MCF 10A (cell line): Measurements from ENCODE around the gene SEC24C. TPM values are rescaled to one million over a fixed set of nuclear protein-coding genes. Genes with fewer than 3 reads are reported as not detected.

ENCODE experiments used
- BruUV-seq: library from RNA; stranded (reverse); fragments of 400-500 nt; replicated peaks from 2 replicates; lab custom pipeline; 2021; lab: Mats Ljungman, UMichigan
- CTCF ChIA-PET: fragments of 300-600 bp; sonication (Branson Sonifier 250); formaldehyde crosslinking; extraction: SDS; loops from one replicate; lab custom pipeline; 2021; ENCODE audit warnings: antibody characterized with exemption, inconsistent platforms; lab: Yijun Ruan, JAX
- POLR2A ChIA-PET: fragments of 300-600, 350-650 bp; sonication (Branson Sonifier 250); formaldehyde crosslinking; extraction: SDS; loops from one replicate; lab custom pipeline; 2020; ENCODE audit warnings: antibody characterized with exemption, inconsistent platforms; lab: Yijun Ruan, JAX
- DNase-seq: peaks from one replicate; pipeline ENCODE4 v3.0.0-alpha.2; 2018; ENCODE audit not compliant: unreplicated experiment
- H3K27ac Mint-ChIP-seq: one replicate; pipeline ENCODE4 v1.8.0; 2022; ENCODE audit warnings: mild to moderate bottlenecking, low read depth, mixed read lengths; ENCODE audit not compliant: unreplicated experiment
- H3K27me3 Mint-ChIP-seq: one replicate; pipeline ENCODE4 v1.8.0; 2022; ENCODE audit warnings: mixed read lengths; ENCODE audit not compliant: insufficient read depth, unreplicated experiment
- H3K36me3 Mint-ChIP-seq: one replicate; pipeline ENCODE4 v1.8.0; 2022; ENCODE audit warnings: mild to moderate bottlenecking, moderate library complexity, mixed read lengths; ENCODE audit not compliant: insufficient read depth, unreplicated experiment
- H3K4me1 Mint-ChIP-seq: one replicate; pipeline ENCODE4 v1.8.0; 2022; ENCODE audit warnings: mixed read lengths; ENCODE audit not compliant: insufficient read depth, unreplicated experiment
- H3K4me3 Mint-ChIP-seq: one replicate; pipeline ENCODE4 v1.8.0; 2022; ENCODE audit warnings: mild to moderate bottlenecking, moderate library complexity, mixed read lengths; ENCODE audit not compliant: unreplicated experiment
- H3K9me3 Mint-ChIP-seq: one replicate; pipeline ENCODE4 v1.8.0; 2022; ENCODE audit warnings: mixed read lengths; ENCODE audit not compliant: unreplicated experiment
- CTCF ChIP-seq: fragments of 200-600 bp; IDR thresholded peaks from one replicate; pipeline ENCODE4 v1.8.0; 2022; ENCODE audit warnings: antibody characterized with exemption, mild to moderate bottlenecking; ENCODE audit not compliant: unreplicated experiment
- intact Hi-C: fragments of 100-400 bp; cut with micrococcal nuclease; formaldehyde crosslinking; loops from 2 replicates; pipeline ENCODE4 v1.14.1; 2022
- total RNA-seq: library from RNA; stranded (reverse); gene quantifications from 2 replicates; pipeline ENCODE4 v1.2.3, GENCODE V29; 2022

Gene SEC24C
- total RNA-seq, 1 experiment from 2014 or later, result 78.0 TPM

GRCh38 chr10:73768881-73769280 is 24.7 kb downstream of the SEC24C start:
- Mint-ChIP-seq H3K27ac (no peak overlapping the region), H3K36me3 (peaks cover 71% of the 10 kb centered on the region), H3K4me3 (no peak overlapping the region), H3K27me3 (no peaks in the 10 kb centered on the region), H3K4me1 (peaks cover 14% of the 10 kb centered on the region), H3K9me3 (no peaks in the 10 kb centered on the region)
- TF ChIP-seq CTCF, result no peak
- DNase-seq, result no peak
- ChIA-PET POLR2A (interaction anchor here (3.0 kb wide), 1 partner anchor 25 kb away, joined by 11 read pairs; the partner anchor contains the start of gene SEC24C), CTCF (interaction anchor here (1.6 kb wide), 1 partner anchor 9 kb away, joined by 4 read pairs; no protein-coding TSS in a partner anchor)
- no TSS peak for BruUV-seq
- intact Hi-C loops, result no loop called here

GRCh38 chr10:73769396-73769795 is 25.2 kb downstream of the SEC24C start:
- no peak for TF ChIP-seq CTCF
- ChIA-PET CTCF (interaction anchor here (1.6 kb wide), 1 partner anchor 9 kb away, joined by 4 read pairs; no protein-coding TSS in a partner anchor), POLR2A (interaction anchor here (6.0 kb wide), 1 partner anchor 26 kb away, joined by 94 read pairs; the partner anchor contains the start of gene SEC24C)
- intact Hi-C loops, result no loop called here
- no peak overlapping the region for H3K4me3 Mint-ChIP-seq
- no peak for DNase-seq
- BruUV-seq, result no TSS peak
- H3K9me3 Mint-ChIP-seq, result no peaks in the 10 kb centered on the region
- no peak overlapping the region for H3K27ac Mint-ChIP-seq
- no peaks in the 10 kb centered on the region for H3K27me3 Mint-ChIP-seq
- H3K4me1 Mint-ChIP-seq, result peaks cover 20% of the 10 kb centered on the region
- peaks cover 68% of the 10 kb centered on the region for H3K36me3 Mint-ChIP-seq

- Mint-ChIP-seq H3K36me3 (peaks cover 75% of the 10 kb centered on the region), H3K4me1 (peaks cover 31% of the 10 kb centered on the region), H3K27ac (peak overlapping the region; percentile 79), H3K4me3 (peak overlapping the region; percentile 92), H3K27me3 (no peaks in the 10 kb centered on the region), H3K9me3 (no peaks in the 10 kb centered on the region)
- ChIA-PET CTCF (interaction anchor here (0.5 to 0.6 kb wide), 4 partner anchors 9 to 108 kb away, joined by 3 to 4 read pairs (median 4); no protein-coding TSS in a partner anchor), POLR2A (interaction anchor here (0.6 to 6.7 kb wide), 12 partner anchors 9 to 520 kb away, joined by 4 to 202 read pairs (median 10); partner anchors contain the start of genes CHCHD1, SEC24C and ZSWIM8)
- TSS peak; percentile 41 for BruUV-seq
- no peak for DNase-seq
- intact Hi-C loops, result loop anchor here (1.0 to 5.0 kb wide), 2 partner anchors 10 to 40 kb away; partner anchors contain the start of gene CHCHD1
- TF ChIP-seq CTCF, result no peak
These were observed 27.6 kb downstream of the SEC24C start for GRCh38 chr10:73771722-73772280.
